ENCODE results near the gene OSTF1. TPM values are rescaled to one million over a fixed set of nuclear protein-coding genes. Genes with fewer than 3 reads are reported as not detected.

OSTF1 gene
- total RNA-seq, 1 experiment from 2014 or later = 18.3 TPM

GRCh38 chr9:75188756-75189155 is 100.4 kb downstream of the OSTF1 start:
- no peak overlapping the region for H3K27ac Mint-ChIP-seq (ENCODE audit: low read depth, unreplicated experiment)
- no peaks in the 10 kb centered on the region for H3K4me1 Mint-ChIP-seq (ENCODE audit: insufficient read depth, unreplicated experiment)
- no peaks in the 10 kb centered on the region for H3K36me3 Mint-ChIP-seq (ENCODE audit: insufficient read depth, unreplicated experiment)
- H3K4me3 Mint-ChIP-seq (ENCODE audit: unreplicated experiment) = no peak overlapping the region
- H3K27me3 Mint-ChIP-seq (ENCODE audit: insufficient read depth, unreplicated experiment) = no peaks in the 10 kb centered on the region
- no peak for TF ChIP-seq CTCF (IDR thresholded peaks at IDR 0.05; ENCODE audit: unreplicated experiment)
- ChIA-PET POLR2A (no interaction called here), CTCF (no interaction called here)
- no peak for DNase-seq (ENCODE audit: unreplicated experiment)
- intact Hi-C loops (cut with micrococcal nuclease) = loop anchor here (5.0 to 10.0 kb wide), 4 partner anchors 46 to 1114 kb away; partner anchors contain the start of genes NMRK1 and OSTF1
- no TSS peak for BruUV-seq (replicated peaks)
- no peaks in the 10 kb centered on the region for H3K9me3 Mint-ChIP-seq (ENCODE audit: unreplicated experiment)

DNA sequence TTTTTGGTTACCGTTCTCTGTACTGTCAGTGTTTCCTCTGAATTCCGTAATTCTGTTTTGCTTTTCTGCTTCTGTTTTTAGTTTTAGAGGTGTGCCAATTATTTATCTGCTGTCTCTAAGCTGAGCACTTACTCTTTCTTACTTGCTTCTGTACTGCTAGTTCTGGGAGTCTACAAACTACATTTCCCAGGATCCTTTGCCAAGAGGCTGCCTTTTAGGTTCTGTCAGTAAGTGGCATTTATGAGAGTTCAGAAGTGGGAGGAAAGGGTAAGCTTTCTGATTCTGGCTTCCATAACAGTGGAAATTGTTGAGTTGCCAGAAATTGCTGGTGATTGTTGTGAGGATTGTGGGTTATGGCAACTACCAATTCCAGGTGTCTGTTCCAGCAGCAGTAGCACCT is 102.4 kb downstream of the OSTF1 start:
- H3K9me3 Mint-ChIP-seq (ENCODE audit: unreplicated experiment) = no peaks in the 10 kb centered on the region
- no peak for DNase-seq (ENCODE audit: unreplicated experiment)
- CTCF ChIA-PET = no interaction called here
- intact Hi-C loops (cut with micrococcal nuclease) = no loop called here
- no peak for TF ChIP-seq CTCF (IDR thresholded peaks at IDR 0.05; ENCODE audit: unreplicated experiment)
- H3K36me3 Mint-ChIP-seq (ENCODE audit: insufficient read depth, unreplicated experiment) = no peaks in the 10 kb centered on the region
- peaks cover 8% of the 10 kb centered on the region for H3K27me3 Mint-ChIP-seq (ENCODE audit: insufficient read depth, unreplicated experiment)
- no peak overlapping the region for H3K27ac Mint-ChIP-seq (ENCODE audit: low read depth, unreplicated experiment)
- POLR2A ChIA-PET = no interaction called here
- H3K4me3 Mint-ChIP-seq (ENCODE audit: unreplicated experiment) = no peak overlapping the region
- H3K4me1 Mint-ChIP-seq (ENCODE audit: insufficient read depth, unreplicated experiment) = no peaks in the 10 kb centered on the region
- no TSS peak for BruUV-seq (replicated peaks)

Other genes starting within 250 kb of the OSTF1 start
- gene TRPM6, start 200.6 kb upstream of the OSTF1 start, total RNA-seq (2022) = 0.22 TPM in 1 of 2 replicates, not detected in the other
- gene C9orf40, start 135.6 kb upstream of the OSTF1 start, total RNA-seq (2022) = 5.6 and 5.8 TPM in 2 replicates
- gene CARNMT1, start 60.2 kb upstream of the OSTF1 start, total RNA-seq (2022) = 12.9 and 21.5 TPM in 2 replicates
- gene NMRK1, start 359 bp upstream of the OSTF1 start, total RNA-seq (2022) = 24.6 and 35.5 TPM in 2 replicates